ENCODE data around the gene HRAS. TPM values are rescaled to one million over a fixed set of nuclear protein-coding genes. Genes with fewer than 3 reads are reported as not detected.

HRAS gene
- total RNA-seq, 4 donors from 2014 or later, result 41.1 to 68.0 (median 53.8) TPM

DNA sequence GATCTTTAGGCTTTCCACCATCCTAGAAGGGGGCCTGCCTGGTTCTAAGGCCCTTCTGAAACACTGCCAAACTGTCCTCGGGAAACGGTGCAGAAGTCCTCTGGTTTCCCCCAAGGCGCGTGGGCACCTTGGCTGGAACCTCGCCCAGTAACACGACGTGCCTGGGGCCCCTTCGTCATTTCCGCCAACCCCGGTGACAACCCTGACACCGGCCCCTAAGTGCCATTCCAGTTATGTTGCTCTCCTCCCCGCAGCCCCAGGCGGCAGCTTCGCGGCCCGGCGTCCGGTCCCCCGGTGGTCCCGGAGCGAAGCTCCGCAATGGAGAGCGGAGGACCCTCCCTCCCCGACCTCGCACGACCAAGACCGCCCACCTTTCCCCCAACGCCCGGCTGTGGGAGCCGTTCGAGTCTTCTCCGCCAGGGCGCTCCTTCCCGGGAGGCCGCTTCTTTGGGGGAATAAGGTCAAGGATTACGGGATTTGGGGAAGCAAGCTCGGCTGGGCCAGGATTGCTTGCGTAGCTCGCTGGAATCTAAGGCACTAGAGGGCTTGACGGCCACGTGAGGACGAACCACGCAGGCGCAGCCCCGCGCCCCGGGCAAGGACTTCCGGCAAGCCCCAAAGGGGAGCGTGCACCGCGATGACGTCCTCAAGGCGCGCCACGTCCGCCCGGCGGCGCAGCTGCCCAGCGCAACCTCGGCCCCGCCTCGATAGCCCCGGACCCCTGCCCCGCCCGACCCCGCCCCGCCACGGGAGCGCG is 29.0 kb downstream of the HRAS start:
- ATAC-seq, result peak; percentile 88
- H3K36me3 ChIP-seq, result peaks cover 0 to 36% of the 10 kb centered on the region in 2 donors
- H3K4me3 ChIP-seq, result peak overlapping the region; percentile 62 to 95
- no peaks in the 10 kb centered on the region for H3K27me3 ChIP-seq
- TF ChIP-seq EP300 (IDR thresholded peaks at IDR 0.05), result peak; percentile 24
- TF ChIP-seq, protein P1, sequence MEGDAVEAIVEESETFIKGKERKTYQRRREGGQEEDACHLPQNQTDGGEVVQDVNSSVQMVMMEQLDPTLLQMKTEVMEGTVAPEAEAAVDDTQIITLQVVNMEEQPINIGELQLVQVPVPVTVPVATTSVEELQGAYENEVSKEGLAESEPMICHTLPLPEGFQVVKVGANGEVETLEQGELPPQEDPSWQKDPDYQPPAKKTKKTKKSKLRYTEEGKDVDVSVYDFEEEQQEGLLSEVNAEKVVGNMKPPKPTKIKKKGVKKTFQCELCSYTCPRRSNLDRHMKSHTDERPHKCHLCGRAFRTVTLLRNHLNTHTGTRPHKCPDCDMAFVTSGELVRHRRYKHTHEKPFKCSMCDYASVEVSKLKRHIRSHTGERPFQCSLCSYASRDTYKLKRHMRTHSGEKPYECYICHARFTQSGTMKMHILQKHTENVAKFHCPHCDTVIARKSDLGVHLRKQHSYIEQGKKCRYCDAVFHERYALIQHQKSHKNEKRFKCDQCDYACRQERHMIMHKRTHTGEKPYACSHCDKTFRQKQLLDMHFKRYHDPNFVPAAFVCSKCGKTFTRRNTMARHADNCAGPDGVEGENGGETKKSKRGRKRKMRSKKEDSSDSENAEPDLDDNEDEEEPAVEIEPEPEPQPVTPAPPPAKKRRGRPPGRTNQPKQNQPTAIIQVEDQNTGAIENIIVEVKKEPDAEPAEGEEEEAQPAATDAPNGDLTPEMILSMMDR (IDR thresholded peaks at IDR 0.05), result peak in 2 of 4 experiments; percentile 6 to 36
- TF ChIP-seq POLR2A (IDR thresholded peaks at IDR 0.05), result peak in 1 of 2 donors; percentile 60
- TF ChIP-seq POLR2AphosphoS5 (IDR thresholded peaks at IDR 0.05), result peak; percentile 72
- WGBS, 2 donors (ENCODE audit: low coverage in 1 of 2), result 0 to 5% methylated on average over 4 to 10 of the region's 71 CpGs
- peak overlapping the region; percentile 82 to 99 (median 98) for H3K27ac ChIP-seq
- H3K4me1 ChIP-seq, result peaks cover 0 to 64% (median 28%) of the 10 kb centered on the region in 3 donors
- no peaks in the 10 kb centered on the region for H3K9me3 ChIP-seq

DNA sequence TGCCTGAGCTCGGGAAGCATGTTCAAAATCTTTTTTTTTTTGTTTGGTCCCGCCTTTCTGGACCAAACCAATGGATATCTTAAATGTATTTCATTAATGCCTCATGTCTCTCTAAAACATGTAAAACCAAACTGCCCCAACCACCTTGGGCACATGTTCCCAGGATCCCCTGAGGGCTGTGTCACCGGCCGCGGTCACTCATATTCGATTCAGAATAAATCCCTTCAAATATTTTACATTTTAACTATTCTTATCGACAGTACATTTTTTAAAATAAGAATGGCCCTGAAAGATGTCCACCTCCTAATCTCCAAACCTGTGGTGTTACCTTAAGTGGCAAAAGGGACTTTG is 30.4 kb downstream of the HRAS start:
- Histone ChIP-seq H3K4me3 (peak overlapping the region in 1 of 2 donors; percentile 95), H3K9me3 (no peaks in the 10 kb centered on the region), H3K36me3 (peaks cover 0 to 37% of the 10 kb centered on the region in 2 donors), H3K4me1 (peaks cover 0 to 64% (median 28%) of the 10 kb centered on the region in 3 donors), H3K27me3 (no peaks in the 10 kb centered on the region), H3K27ac (peak overlapping the region in 3 of 4 donors; percentile 77 to 99 (median 79))
- WGBS, 2 donors (ENCODE audit: low coverage in 1 of 2), result 67 to 72% methylated on average over 6 of the region's 7 CpGs
- no peak for ATAC-seq
- no peak for TF ChIP-seq POLR2AphosphoS5 (IDR thresholded peaks at IDR 0.05)
- TF ChIP-seq, protein P1 (IDR thresholded peaks at IDR 0.05), result no peak
- no peak for TF ChIP-seq POLR2A (IDR thresholded peaks at IDR 0.05)
- TF ChIP-seq EP300 (IDR thresholded peaks at IDR 0.05), result no peak

DNA sequence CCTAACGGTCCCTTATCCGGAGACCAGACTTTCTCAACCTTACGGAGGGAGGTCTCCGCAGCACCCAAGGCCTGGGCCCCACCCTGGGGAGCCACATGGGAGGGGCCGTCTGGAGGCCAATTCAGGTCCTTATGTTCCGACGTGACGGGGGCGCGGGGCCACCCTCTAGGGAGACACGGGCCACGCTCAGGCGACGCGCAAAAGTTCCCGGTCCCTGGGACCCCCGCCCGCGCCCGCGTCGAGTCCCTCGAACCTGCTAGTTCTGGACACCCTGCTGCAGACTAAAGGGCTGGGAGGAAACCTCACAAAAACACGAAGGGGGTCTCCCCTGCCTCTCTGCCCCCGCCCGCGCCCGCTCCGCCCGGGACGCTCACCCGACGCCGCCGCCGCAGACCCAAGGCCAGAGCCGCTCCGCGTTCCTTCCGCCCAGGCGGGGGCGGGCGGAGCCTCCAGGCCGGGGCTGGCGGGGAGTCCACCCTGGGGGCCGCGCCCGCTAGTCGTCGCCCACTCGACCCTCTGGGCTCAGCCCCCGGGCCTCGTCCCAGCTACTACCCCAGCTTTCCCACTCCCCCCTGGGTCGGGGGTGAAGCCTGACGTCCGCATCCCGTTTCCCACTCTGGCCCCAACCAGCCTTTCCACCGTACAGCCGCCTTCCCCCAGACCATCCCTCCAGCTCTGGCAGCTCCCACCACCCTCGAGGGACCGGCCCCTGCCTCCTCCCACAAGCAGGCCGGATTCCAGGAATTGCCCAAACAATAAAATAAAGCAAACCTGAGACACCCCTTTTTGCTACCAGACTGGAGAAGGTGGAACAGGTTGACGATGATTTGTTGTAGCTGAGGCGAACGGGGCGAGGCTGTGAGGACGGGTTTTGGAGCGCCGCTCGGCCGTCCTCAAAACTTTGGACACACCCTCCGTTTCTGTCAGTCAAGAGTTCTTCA is 31.1 kb downstream of the HRAS start:
- no peak for TF ChIP-seq POLR2A (IDR thresholded peaks at IDR 0.05)
- no peak for TF ChIP-seq POLR2AphosphoS5 (IDR thresholded peaks at IDR 0.05)
- TF ChIP-seq, protein P1 (IDR thresholded peaks at IDR 0.05), result no peak
- TF ChIP-seq EP300 (IDR thresholded peaks at IDR 0.05), result no peak
- Histone ChIP-seq H3K4me1 (peaks cover 0 to 64% (median 28%) of the 10 kb centered on the region in 3 donors), H3K27me3 (no peaks in the 10 kb centered on the region), H3K27ac (peak overlapping the region; percentile 19 to 99 (median 78)), H3K4me3 (peak overlapping the region; percentile 46 to 95), H3K9me3 (no peaks in the 10 kb centered on the region), H3K36me3 (peaks cover 0 to 39% of the 10 kb centered on the region in 2 donors)
- no peak for ATAC-seq
- WGBS, 2 donors (ENCODE audit: low coverage in 1 of 2), result 1 to 12% methylated on average over 9 to 18 of the region's 72 CpGs

DNA sequence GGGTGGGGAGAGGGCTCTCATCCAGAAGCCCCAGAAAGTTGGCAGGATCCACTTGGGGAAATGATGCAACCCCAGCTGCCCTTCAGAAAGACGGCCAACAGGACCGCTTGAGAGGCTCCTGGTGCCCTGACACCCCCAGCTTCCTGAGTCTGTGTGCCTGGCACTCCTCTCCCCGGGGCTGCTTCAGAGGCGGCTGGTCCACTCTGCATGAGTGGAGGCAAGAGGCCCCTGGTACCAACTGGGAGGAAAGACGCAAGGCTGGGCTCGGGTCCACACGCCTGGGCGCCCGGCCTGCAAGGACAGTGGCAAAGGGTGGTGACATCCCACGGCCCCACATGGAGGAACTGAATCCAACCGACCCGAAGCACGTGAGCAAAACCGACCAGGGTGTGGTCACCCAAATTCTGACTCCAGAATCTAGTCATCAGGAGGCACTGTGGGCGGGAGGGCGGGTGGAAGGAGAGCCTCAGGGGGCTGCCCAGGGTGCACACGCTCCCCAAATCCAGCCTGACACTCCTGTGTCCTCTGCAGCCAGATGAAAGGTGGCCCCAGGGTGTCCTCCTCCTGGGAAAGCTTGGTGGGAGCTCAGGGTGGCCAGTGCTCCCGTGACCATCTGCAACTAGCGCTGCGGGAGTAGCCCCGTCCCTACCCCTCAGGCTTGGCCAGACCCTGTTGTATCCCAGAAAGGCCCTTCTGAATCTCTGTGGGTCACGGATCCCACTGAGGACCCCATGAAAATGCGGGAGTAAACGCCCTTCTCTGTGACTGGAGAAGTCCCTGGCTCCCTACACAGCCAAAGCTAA is 32.0 kb downstream of the HRAS start:
- H3K27me3 ChIP-seq, result no peaks in the 10 kb centered on the region
- WGBS, 2 donors (ENCODE audit: low coverage in 1 of 2), result 83% methylated on average over 1 of the region's 24 CpGs; no CpG with 5 or more reads in 1 of the 2 donors
- ATAC-seq, result no peak
- H3K27ac ChIP-seq, result peak overlapping the region in 3 of 4 donors; percentile 77 to 99 (median 79)
- no peaks in the 10 kb centered on the region for H3K9me3 ChIP-seq
- TF ChIP-seq, protein P1 (IDR thresholded peaks at IDR 0.05), result no peak
- TF ChIP-seq POLR2A (IDR thresholded peaks at IDR 0.05) (no peak), POLR2AphosphoS5 (IDR thresholded peaks at IDR 0.05) (no peak), EP300 (IDR thresholded peaks at IDR 0.05) (no peak)
- peaks cover 0 to 55% (median 28%) of the 10 kb centered on the region in 3 donors for H3K4me1 ChIP-seq
- H3K36me3 ChIP-seq, result peaks cover 0 to 39% of the 10 kb centered on the region in 2 donors
- H3K4me3 ChIP-seq, result peak overlapping the region; percentile 46 to 95

All from gastroesophageal sphincter (tissue), 4 donors.